ENCODE results near the gene NELFA. TPM values are rescaled to one million over a fixed set of nuclear protein-coding genes. Genes with fewer than 3 reads are reported as not detected.

The NELFA gene
- polyA plus RNA-seq, 12 donors = 15.6 to 35.3 (median 19.8) TPM; not detected in 1

GRCh38 chr4:1940566-1940965, 68.2 kb downstream of the NELFA start:
- no peak for DNase-seq

- DNase-seq = no peak
These were observed 68.9 kb downstream of the NELFA start for GRCh38 chr4:1939664-1940509.

GRCh38 chr4:1938027-1938426, 70.7 kb downstream of the NELFA start:
- no peak for DNase-seq

GRCh38 chr4:1937550-1937949, 71.2 kb downstream of the NELFA start:
- DNase-seq = no peak

GRCh38 chr4:1933700-1934099, 75.1 kb downstream of the NELFA start:
- DNase-seq = no peak

- no peak for DNase-seq
These were observed 76.0 kb downstream of the NELFA start for GRCh38 chr4:1932736-1933135.

Other genes starting within 250 kb of the NELFA start
- 10 to 100 TPM in 4 of 12 donors, 1 to 10 TPM in 4, under 1 TPM in 3, not detected in 1; 0.92 to 62.4 (median 1.6) TPM for gene FGFR3, start 215.7 kb downstream of the NELFA start, polyA plus RNA-seq (ENCODE audit: insufficient read length in 12 of 12)
- gene LETM1, start 152.8 kb downstream of the NELFA start, polyA plus RNA-seq (ENCODE audit: insufficient read length in 12 of 12) = 10 to 100 TPM in 11 of 12 donors, not detected in 1; 10.6 to 22.3 (median 14.2) TPM
- 10 to 100 TPM in 11 of 12 donors, not detected in 1; 40.2 to 69.7 (median 52.1) TPM for gene NSD2, start 137.6 kb downstream of the NELFA start, polyA plus RNA-seq (ENCODE audit: insufficient read length in 12 of 12)
- 1 to 10 TPM in 11 of 12 donors, not detected in 1; 1.3 to 2.8 (median 2.1) TPM for gene NAT8L, start 50.4 kb upstream of the NELFA start, polyA plus RNA-seq (ENCODE audit: insufficient read length in 12 of 12)
- 10 to 100 TPM in 11 of 12 donors, not detected in 1; 11.2 to 21.3 (median 14.3) TPM for gene HAUS3, start 233.1 kb upstream of the NELFA start, polyA plus RNA-seq (ENCODE audit: insufficient read length in 12 of 12)
- 1 to 10 TPM in 10 of 12 donors, not detected in 2; 1.7 to 4.1 (median 2.8) TPM for gene POLN, start 233.1 kb upstream of the NELFA start, polyA plus RNA-seq (ENCODE audit: insufficient read length in 12 of 12)

Data from muscle of arm (tissue), 12 donors.